Central memory CD4-positive, alpha-beta T cell (primary cell): ENCODE data around the gene ATP6V1A.

Experiments
- DNase-seq: peaks from one replicate; pipeline ENCODE4 v3.0.0; 2022
- total RNA-seq, 3 experiments: gene quantifications; one replicate each; lab custom pipeline; 2026; lab: John Stamatoyannopoulos, UW

The ATP6V1A gene
- total RNA-seq, result 37.6 to 132 (median 64.2) reads per million in 3 experiments

DNA sequence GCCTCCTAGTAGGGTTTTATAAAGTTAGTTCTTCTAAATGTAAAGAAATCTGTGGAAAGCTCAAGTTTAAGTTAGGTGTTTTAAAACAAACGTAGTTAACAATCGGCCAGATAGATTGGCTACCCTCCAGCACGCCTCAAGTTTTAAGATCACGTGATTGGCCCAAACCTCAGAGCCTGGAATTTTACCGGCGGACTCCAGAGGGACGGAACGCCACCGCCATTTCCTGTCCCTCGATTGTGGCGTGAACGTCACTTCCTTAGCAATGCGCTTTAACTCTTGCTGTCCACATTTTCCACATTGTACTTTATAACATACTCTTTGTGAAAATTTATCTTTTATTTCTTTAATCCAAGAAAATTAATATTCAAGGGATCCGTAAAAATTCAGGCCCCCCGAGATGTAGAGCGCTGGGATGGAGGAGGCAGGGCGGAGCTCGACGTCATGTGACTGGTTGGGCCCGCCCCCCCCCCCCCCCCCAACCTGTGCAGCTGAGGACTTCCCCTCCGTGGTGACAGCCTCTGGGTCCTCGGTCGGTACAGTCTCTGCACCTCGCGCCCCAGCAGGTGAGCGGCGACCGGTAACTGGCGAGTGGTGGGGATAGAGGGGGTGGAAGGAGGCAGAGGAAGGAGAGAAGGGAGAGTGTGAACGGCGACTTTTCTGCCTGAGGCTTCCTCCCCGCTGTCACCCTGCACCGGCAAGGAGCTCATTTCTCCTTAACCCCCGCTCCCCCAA, at the start of gene ATP6V1A:
Gene ATP6V1A, plus strand, starts transcription at position 488 of the 735 bp plus-strand sequence. CDS start 31,719 bp downstream, outside the sequence.
- DNase-seq, result peak; percentile 87

GRCh38 chr3:113697500-113698090, 49.2 kb upstream of the ATP6V1A start:
- peak; percentile 9 for DNase-seq

DNA sequence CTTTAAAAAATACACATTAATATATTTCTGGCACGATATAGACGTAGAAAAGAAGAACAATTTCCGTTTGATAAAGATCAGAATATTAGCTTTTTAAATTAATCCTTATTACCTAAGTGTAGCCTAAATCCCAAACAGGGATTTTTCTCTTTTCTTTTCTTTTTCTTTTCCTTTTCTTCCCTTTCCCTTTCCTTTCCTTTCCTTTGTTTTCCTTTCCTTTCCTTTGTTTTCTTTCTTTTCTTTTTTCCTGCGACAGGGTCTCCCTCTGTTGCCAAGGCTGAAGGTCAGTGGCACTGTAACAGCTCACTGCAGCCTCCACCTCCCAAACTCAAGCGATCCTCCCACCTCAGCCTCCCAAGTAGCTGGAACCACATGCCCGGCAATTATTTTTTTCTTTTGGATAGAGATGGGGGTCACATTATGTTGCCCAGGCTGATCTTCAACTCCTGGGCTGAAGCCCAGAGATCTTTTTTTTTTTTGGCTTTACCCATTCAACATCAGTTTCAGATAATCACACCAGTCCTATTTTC, 48.6 kb upstream of the ATP6V1A start:
- DNase-seq, result no peak

DNA sequence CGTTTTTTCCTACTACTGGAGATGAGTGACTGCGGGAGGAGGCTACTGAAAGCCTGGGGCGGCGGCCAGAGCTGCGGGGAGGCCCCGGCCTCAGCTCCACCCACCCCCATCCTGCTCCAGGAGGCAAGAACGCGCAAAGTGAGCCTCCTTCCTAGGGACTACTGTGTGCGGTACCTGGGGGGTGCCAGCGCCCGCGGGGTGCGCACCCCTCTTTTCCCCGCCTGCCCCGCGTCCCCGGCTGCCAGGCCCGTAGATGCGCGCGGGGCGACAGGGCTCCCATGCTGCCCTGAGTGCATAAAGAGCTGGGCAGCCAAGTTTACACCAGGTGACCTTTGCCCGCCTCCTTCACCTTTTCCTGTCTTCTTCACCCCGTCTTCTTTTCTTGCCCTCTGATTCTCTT, 47.9 kb upstream of the ATP6V1A start:
- no peak for DNase-seq

DNA sequence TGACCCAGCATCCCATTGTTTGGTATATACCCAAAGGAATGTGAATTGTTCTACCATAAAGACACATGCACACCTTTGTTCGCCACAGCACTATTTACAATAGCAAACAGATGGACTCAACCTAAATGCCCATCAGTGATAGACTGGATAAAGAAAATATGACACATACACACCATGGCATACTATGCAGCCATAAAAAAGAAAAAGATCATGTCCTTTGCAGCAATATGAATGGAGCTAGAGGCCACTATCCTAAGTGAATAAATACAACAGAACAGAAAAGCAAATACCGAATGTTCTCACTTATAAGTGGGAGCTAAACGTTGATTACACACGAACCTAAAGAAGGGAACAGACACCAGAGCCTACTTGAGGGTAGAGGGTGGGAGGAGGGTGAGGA, 39.0 kb upstream of the ATP6V1A start:
- DNase-seq, result no peak

GRCh38 chr3:113712129-113712528, 34.7 kb upstream of the ATP6V1A start:
- DNase-seq, result no peak

GRCh38 chr3:113714702-113715101, 32.1 kb upstream of the ATP6V1A start:
- DNase-seq, result no peak

DNA sequence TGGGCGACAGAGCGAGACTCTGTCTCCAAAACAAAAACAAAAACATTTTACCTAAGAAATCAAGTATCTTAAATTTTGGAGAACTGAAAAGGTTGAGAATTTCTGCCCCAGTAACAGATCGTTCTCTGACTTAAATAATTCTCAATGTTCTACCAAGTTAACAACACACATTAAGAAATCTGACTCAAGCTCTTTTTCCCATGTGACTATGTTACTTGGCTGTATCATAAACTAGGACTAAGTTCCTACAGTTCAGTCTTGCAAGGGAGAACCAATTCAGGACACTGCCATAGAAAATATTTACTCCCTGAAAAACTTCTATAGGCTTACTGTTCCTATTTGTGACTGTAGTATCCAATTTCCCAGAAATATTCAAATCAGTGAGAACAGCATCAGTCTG, 29.5 kb upstream of the ATP6V1A start:
- DNase-seq, result no peak

DNA sequence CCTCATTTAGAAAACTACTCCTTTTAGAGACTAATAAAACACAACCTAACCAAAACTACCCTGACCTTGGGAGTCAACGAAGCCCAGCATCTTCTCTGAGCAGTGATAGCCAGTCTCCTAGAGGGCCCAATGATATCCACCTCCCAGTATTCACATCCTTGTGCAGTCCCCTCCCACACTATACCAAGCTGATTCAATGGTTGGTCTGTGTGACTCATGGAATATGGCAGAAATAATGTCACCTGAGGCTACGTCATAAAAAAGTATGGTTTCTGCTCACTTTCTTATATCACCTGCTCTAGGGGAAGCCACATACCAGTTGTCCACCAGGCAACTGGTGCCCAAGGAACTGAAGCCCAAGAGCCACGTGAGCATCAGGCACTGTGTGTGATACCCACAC, 29.0 kb upstream of the ATP6V1A start:
- DNase-seq, result no peak

DNA sequence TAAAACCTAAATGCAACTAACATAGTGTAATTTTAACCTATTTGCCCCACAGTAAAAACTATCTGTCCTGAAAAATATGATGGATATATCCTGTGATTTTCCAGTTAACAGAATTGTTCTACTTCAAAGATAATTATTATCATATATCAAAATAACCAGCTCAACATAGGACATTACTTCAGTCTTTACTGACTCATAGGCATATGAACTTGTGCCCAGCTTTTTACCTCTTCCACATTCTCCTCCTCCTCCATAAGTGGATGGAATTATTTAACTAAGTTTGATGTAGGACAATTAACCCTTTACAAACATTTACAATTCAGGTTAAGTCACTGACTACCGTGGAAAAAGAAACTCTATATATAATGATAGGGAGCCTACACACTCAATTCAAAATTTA, 27.5 kb upstream of the ATP6V1A start:
- DNase-seq, result no peak

- no peak for DNase-seq
These were observed 27.1 kb upstream of the ATP6V1A start for GRCh38 chr3:113719758-113720157.

- DNase-seq, result no peak
These were observed 25.2 kb upstream of the ATP6V1A start for GRCh38 chr3:113721636-113722035.

DNA sequence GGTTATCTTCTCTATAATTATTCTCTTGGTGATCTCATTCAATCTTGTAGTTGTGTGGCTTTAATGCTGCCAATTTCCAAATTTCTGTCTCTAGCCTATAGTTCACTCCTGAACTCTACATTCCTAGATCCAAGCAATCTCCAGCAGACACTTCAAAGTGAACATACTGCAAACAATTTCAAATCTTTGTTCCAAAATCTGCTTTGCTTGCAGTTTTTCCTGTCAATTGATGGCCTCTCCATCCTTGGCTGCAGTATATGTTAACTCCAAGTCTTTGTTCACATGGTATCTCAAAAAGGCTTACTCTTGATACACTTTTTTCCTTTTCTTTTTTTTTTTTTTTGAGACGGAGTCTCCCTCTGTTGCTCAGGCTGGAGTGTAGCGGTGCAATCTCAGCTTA, 18.2 kb upstream of the ATP6V1A start:
- no peak for DNase-seq

DNA sequence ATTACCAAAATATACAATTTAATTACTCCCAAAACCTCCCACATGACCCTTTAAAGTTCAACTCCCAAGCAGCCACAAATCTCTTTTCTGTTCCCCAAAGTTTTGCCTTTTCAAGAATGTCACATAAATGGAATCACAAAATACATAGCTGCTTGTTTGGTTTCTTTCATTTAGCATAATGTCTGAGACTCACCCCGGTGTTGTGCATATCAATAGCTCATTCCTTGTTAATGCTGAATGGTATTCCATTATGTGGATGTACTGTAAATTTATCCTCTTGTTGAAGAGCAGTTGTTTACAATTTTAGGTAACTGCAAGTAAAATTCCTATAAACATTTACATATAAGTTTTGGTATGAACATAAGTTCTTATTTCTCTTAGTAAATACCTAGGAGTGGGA, 16.3 kb upstream of the ATP6V1A start:
- DNase-seq, result no peak

DNA sequence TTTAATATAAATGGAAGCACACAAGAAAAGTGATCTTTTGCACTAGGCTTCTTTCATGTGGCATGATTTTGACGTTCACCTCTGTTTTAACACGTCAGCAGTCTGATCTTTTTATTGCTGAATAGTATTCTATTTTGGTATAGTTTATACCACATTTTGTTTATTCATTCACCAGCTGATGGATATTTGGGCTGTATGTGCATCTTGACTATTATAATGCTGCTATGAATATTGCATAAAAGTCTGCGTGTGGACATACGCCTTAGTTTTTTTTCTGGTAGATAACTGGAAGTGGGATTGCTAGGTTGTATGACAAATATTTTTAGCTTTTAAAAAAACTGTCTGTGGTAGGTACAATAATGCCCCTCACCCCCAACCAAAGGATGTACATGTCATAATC, 15.1 kb upstream of the ATP6V1A start:
- DNase-seq, result no peak

DNA sequence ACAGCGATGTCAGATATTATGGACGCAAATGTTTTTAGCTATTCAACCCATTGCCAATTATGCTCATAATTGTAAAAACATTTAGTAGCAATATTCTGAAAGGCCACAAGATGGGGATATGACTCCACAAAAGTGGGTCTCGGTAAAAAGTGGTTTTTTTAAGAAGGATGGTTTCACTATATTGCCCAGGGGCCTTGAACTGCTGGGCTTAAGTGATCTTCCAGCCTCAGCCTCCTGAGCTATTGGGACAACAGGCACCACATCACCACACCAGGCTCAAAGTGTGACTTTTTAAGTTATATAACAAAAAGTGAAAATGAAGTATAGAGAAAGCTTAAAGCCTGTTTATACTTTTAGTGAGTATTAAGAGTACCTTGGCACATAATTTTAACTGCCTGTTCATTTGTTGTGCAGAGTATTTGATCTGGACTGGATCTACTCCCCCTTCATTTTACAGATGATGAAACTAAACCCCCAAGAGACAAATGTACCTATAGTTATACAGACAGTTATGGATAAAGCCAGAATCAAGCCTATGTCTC, 10.2 kb upstream of the ATP6V1A start:
- peak; percentile 66 for DNase-seq

DNA sequence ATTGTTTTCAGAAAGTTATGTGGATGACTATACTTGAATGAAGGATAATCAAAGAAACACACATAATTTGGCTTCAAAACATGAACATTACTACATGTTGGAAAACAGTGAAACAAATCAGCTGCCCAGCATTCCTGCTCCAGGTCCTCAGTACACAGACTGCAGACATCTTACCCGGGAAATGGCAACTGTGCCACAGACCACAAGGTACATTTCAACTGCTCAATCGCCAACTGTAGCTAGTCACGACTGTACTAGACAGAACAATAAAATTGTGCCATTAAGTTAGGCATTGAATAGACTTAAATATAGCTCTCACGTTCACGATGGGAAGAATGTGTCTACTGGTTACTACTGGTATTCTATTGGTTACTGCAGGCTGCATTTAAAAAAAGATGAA, 5.7 kb upstream of the ATP6V1A start:
- DNase-seq, result no peak

DNA sequence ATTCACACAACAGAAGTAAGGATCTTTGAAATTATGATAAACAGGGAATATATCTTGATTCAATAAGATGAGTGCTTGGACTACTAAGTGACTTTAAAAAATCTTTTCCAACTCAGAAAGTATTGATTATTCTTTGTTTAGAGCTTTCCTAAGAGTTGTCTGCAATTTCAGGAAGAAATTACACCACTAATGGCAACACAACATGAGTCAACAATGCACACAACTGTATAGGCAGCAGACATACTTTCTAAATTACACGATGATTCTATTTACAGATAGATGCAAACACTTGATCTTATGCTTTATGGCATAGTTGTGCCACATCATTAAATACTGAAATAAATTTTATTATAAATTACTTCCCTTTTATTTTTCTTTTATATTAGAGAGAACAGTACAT, 5.2 kb upstream of the ATP6V1A start:
- DNase-seq, result no peak

- no peak for DNase-seq
These were observed 3.7 kb upstream of the ATP6V1A start for GRCh38 chr3:113743006-113743630.

DNA sequence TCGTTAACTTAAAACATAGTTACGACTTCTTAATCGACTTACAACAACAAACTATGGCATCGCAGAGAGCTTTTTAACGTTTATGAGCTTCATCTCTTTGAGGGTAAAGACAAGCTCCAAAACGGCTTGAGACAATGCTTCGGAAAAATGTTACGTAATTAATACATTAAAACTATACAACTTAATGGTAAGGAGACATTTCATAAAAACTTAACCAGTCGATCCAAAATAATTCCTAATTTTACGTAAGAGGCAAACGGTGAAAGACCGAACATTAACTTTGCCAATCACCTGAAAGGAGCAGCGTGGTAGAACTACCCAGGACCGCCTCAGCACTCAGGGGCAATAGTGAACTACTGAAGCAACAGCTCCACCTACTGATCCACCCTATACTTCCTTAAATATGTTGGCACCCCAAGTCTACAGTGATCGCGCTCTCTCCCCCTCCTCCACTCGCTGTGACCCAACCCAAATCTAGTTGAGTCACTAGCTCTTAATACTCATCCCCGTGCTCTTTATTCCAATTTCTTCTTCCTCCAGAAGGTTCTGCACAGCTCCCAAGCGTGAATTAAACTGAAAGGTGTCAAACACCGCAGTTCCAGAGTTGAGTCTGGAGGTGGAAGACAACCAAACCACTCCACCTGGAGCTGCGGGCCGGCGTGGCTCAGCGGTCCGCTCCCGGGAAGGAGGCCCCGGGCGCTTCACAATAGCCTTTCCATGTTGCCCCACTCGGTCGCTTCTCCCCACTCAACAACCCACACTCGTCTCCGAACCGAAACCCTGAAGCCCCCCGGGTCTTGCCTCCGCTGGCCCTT, 1.7 kb upstream of the ATP6V1A start:
- DNase-seq, result peak; percentile 83

DNA sequence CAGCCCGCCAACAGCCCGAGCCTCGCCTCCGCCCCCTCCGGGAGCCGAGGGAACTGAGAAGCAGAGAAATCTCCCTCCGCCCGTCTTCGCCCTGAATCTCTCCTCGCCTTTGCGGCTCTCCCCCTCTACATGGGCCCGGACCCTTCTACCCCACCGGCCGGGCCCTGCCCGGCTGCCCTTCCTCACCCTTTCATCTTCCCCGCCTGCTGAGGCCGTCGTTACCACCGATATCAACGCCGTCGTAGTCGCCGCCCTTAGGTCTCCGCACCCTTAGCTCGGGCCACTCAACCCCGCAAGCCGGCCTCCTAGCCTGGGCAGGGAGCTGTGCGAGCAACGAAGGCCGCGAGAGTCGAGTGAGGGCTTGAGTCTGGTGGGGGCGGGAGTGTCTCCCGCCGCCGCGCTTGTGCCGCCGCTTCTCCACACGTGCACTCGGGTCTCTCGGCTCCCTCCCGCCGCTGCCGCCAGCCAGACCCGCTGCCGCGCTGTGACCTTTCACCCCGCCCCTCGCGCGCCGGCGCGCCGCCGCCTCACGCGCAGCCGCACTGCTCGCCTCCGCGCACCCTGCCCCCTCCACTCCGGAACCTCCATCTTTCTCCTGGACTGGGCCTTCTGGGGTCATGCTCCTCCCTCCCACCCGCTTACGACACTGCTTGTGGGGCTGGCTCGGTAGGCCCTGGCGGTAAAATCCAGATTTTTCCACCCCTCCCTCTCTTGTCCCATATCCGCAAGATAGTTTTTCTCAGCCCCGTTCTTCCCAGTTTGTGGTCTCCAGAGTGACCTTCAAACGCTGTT, 883 bp upstream of the ATP6V1A start, which contains the start of gene NAA50:
Gene NAA50, minus strand, starts transcription at position 494 of the 792 bp plus-strand sequence. Its CDS starts 300 bp downstream, at position 194.
- peak; percentile 91 for DNase-seq
